Astrocyte of the cerebellum (primary cell): Measurements from ENCODE around the gene TMEM9B.

ENCODE experiments used
- DNase-seq: peaks from one replicate; pipeline ENCODE4 v3.0.0-alpha.2; 2011; ENCODE audit warnings: low read depth
- H3K4me3 ChIP-seq: 2 replicates; pipeline ENCODE4 v1.5.1; 2011; ENCODE audit warnings: mild to moderate bottlenecking, low read depth, low read length, moderate library complexity
- in situ Hi-C: cut with HindIII; loops from 2 replicates; pipeline ENCODE4 v1.10.0; 2017; ENCODE audit warnings: low sequenced_read_pairs
- TF ChIP-seq, protein P1 (sequence below): IDR thresholded peaks from 2 replicates; pipeline ENCODE4 v1.5.1; 2012; ENCODE audit warnings: low read length, low read depth, moderate library complexity, mild to moderate bottlenecking; ENCODE audit errors: missing control alignments

Gene TMEM9B

GRCh38 chr11:9004183-9004926 is 40.1 kb upstream of the TMEM9B start:
- H3K4me3 ChIP-seq, result peak overlapping the region; percentile 41
- DNase-seq, result no peak
- TF ChIP-seq, protein P1, sequence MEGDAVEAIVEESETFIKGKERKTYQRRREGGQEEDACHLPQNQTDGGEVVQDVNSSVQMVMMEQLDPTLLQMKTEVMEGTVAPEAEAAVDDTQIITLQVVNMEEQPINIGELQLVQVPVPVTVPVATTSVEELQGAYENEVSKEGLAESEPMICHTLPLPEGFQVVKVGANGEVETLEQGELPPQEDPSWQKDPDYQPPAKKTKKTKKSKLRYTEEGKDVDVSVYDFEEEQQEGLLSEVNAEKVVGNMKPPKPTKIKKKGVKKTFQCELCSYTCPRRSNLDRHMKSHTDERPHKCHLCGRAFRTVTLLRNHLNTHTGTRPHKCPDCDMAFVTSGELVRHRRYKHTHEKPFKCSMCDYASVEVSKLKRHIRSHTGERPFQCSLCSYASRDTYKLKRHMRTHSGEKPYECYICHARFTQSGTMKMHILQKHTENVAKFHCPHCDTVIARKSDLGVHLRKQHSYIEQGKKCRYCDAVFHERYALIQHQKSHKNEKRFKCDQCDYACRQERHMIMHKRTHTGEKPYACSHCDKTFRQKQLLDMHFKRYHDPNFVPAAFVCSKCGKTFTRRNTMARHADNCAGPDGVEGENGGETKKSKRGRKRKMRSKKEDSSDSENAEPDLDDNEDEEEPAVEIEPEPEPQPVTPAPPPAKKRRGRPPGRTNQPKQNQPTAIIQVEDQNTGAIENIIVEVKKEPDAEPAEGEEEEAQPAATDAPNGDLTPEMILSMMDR, result no peak
- in situ Hi-C loops, result no loop called here

- H3K4me3 ChIP-seq, result peak within 1 kb of the TSS; percentile 41
- in situ Hi-C loops, result no loop called here
- TF ChIP-seq, protein P1, result no peak
- DNase-seq, result peak; percentile 23
Observed at GRCh38 chr11:9003573-9004182, 39.4 kb upstream of the TMEM9B start, which contains the start of gene NRIP3. TSS of gene NRIP3 (minus strand) at chr11:9004001. CDS start at chr11:9003935, 66 bp downstream.

- TF ChIP-seq, protein P1, result no peak
- no peak for DNase-seq
- in situ Hi-C loops, result no loop called here
- peak overlapping the region; percentile 41 for H3K4me3 ChIP-seq
Observed at GRCh38 chr11:9002920-9003572, 38.8 kb upstream of the TMEM9B start.

DNA sequence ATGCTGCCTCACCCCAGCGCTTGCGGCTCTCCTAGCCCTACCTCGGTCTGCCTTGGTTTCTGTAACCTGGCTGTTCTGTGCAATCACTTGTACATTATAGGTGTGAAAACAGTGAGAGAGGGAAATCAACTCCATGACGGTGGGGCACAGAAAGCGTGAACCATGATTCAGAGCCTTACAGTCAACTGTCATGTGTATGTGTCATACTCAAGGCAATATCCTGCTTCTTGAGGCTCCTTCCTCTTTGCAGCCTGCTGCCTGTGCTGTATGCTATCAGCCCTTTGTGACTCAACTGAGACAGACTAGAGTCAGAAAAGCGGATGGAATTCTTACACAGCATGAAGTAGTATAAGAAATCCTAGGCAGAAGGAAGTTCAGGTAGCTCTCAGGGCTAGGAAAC is 37.5 kb upstream of the TMEM9B start:
- TF ChIP-seq, protein P1, result no peak
- in situ Hi-C loops, result no loop called here
- H3K4me3 ChIP-seq, result no peak overlapping the region
- DNase-seq, result no peak

GRCh38 chr11:8998017-8998416 is 33.8 kb upstream of the TMEM9B start:
- in situ Hi-C loops, result no loop called here
- TF ChIP-seq, protein P1, result no peak
- no peak overlapping the region for H3K4me3 ChIP-seq
- no peak for DNase-seq

- no peak overlapping the region for H3K4me3 ChIP-seq
- in situ Hi-C loops, result no loop called here
- TF ChIP-seq, protein P1, result no peak
- DNase-seq, result no peak
Observed at GRCh38 chr11:8997451-8997850, 33.2 kb upstream of the TMEM9B start.
